ENCODE results near the gene TMEM81.

DNA sequence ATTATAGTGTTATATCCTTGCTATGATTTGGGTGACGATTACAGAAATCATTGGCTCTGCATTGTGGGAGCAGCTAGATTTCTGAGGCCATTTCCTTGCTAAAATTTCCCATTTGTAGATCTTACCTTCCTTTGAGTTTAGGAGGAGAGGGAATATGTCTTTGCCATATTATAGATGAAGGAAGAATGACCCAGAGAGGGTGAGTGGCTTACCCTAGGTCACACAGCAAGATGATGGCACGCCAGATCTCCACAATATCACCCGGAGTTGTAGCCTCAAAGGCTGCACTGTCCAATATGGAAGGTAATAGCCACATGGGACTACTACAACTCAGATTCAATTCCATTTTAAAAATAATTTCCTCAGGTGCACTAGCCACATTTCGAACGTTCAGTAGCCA is 31.0 kb downstream of the TMEM81 start:
- TF ChIP-seq, protein P1, sequence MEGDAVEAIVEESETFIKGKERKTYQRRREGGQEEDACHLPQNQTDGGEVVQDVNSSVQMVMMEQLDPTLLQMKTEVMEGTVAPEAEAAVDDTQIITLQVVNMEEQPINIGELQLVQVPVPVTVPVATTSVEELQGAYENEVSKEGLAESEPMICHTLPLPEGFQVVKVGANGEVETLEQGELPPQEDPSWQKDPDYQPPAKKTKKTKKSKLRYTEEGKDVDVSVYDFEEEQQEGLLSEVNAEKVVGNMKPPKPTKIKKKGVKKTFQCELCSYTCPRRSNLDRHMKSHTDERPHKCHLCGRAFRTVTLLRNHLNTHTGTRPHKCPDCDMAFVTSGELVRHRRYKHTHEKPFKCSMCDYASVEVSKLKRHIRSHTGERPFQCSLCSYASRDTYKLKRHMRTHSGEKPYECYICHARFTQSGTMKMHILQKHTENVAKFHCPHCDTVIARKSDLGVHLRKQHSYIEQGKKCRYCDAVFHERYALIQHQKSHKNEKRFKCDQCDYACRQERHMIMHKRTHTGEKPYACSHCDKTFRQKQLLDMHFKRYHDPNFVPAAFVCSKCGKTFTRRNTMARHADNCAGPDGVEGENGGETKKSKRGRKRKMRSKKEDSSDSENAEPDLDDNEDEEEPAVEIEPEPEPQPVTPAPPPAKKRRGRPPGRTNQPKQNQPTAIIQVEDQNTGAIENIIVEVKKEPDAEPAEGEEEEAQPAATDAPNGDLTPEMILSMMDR (conservative IDR thresholded peaks at IDR 0.05; ENCODE audit: low read depth in 2 of 2) = no peak
- TF ChIP-seq EZH2 (IDR thresholded peaks at IDR 0.05; ENCODE audit: low read depth, unreplicated experiment) = no peak
- no peak for TF ChIP-seq POLR2AphosphoS5 (IDR thresholded peaks at IDR 0.05; ENCODE audit: low read depth)
- TF ChIP-seq, protein P2, sequence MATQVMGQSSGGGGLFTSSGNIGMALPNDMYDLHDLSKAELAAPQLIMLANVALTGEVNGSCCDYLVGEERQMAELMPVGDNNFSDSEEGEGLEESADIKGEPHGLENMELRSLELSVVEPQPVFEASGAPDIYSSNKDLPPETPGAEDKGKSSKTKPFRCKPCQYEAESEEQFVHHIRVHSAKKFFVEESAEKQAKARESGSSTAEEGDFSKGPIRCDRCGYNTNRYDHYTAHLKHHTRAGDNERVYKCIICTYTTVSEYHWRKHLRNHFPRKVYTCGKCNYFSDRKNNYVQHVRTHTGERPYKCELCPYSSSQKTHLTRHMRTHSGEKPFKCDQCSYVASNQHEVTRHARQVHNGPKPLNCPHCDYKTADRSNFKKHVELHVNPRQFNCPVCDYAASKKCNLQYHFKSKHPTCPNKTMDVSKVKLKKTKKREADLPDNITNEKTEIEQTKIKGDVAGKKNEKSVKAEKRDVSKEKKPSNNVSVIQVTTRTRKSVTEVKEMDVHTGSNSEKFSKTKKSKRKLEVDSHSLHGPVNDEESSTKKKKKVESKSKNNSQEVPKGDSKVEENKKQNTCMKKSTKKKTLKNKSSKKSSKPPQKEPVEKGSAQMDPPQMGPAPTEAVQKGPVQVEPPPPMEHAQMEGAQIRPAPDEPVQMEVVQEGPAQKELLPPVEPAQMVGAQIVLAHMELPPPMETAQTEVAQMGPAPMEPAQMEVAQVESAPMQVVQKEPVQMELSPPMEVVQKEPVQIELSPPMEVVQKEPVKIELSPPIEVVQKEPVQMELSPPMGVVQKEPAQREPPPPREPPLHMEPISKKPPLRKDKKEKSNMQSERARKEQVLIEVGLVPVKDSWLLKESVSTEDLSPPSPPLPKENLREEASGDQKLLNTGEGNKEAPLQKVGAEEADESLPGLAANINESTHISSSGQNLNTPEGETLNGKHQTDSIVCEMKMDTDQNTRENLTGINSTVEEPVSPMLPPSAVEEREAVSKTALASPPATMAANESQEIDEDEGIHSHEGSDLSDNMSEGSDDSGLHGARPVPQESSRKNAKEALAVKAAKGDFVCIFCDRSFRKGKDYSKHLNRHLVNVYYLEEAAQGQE (IDR thresholded peaks at IDR 0.05; ENCODE audit: unreplicated experiment) = no peak
- TF ChIP-seq, protein P3, sequence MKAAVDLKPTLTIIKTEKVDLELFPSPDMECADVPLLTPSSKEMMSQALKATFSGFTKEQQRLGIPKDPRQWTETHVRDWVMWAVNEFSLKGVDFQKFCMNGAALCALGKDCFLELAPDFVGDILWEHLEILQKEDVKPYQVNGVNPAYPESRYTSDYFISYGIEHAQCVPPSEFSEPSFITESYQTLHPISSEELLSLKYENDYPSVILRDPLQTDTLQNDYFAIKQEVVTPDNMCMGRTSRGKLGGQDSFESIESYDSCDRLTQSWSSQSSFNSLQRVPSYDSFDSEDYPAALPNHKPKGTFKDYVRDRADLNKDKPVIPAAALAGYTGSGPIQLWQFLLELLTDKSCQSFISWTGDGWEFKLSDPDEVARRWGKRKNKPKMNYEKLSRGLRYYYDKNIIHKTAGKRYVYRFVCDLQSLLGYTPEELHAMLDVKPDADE (IDR thresholded peaks at IDR 0.05) = no peak
- no peak for TF ChIP-seq ZNF114 (CRISPR knock-in tag; IDR thresholded peaks at IDR 0.05)
- TF ChIP-seq CREB1 (CRISPR knock-in tag; IDR thresholded peaks at IDR 0.05; ENCODE audit: low read depth) = no peak
- TF ChIP-seq EZH2phosphoT487 (IDR thresholded peaks at IDR 0.05; ENCODE audit: unreplicated experiment) = no peak
- TF ChIP-seq JUNB (IDR thresholded peaks at IDR 0.05; ENCODE audit: unreplicated experiment) = no peak
- no peak for TF ChIP-seq NANOG (IDR thresholded peaks at IDR 0.05; ENCODE audit: borderline replicate concordance)
- TF ChIP-seq, protein P4, sequence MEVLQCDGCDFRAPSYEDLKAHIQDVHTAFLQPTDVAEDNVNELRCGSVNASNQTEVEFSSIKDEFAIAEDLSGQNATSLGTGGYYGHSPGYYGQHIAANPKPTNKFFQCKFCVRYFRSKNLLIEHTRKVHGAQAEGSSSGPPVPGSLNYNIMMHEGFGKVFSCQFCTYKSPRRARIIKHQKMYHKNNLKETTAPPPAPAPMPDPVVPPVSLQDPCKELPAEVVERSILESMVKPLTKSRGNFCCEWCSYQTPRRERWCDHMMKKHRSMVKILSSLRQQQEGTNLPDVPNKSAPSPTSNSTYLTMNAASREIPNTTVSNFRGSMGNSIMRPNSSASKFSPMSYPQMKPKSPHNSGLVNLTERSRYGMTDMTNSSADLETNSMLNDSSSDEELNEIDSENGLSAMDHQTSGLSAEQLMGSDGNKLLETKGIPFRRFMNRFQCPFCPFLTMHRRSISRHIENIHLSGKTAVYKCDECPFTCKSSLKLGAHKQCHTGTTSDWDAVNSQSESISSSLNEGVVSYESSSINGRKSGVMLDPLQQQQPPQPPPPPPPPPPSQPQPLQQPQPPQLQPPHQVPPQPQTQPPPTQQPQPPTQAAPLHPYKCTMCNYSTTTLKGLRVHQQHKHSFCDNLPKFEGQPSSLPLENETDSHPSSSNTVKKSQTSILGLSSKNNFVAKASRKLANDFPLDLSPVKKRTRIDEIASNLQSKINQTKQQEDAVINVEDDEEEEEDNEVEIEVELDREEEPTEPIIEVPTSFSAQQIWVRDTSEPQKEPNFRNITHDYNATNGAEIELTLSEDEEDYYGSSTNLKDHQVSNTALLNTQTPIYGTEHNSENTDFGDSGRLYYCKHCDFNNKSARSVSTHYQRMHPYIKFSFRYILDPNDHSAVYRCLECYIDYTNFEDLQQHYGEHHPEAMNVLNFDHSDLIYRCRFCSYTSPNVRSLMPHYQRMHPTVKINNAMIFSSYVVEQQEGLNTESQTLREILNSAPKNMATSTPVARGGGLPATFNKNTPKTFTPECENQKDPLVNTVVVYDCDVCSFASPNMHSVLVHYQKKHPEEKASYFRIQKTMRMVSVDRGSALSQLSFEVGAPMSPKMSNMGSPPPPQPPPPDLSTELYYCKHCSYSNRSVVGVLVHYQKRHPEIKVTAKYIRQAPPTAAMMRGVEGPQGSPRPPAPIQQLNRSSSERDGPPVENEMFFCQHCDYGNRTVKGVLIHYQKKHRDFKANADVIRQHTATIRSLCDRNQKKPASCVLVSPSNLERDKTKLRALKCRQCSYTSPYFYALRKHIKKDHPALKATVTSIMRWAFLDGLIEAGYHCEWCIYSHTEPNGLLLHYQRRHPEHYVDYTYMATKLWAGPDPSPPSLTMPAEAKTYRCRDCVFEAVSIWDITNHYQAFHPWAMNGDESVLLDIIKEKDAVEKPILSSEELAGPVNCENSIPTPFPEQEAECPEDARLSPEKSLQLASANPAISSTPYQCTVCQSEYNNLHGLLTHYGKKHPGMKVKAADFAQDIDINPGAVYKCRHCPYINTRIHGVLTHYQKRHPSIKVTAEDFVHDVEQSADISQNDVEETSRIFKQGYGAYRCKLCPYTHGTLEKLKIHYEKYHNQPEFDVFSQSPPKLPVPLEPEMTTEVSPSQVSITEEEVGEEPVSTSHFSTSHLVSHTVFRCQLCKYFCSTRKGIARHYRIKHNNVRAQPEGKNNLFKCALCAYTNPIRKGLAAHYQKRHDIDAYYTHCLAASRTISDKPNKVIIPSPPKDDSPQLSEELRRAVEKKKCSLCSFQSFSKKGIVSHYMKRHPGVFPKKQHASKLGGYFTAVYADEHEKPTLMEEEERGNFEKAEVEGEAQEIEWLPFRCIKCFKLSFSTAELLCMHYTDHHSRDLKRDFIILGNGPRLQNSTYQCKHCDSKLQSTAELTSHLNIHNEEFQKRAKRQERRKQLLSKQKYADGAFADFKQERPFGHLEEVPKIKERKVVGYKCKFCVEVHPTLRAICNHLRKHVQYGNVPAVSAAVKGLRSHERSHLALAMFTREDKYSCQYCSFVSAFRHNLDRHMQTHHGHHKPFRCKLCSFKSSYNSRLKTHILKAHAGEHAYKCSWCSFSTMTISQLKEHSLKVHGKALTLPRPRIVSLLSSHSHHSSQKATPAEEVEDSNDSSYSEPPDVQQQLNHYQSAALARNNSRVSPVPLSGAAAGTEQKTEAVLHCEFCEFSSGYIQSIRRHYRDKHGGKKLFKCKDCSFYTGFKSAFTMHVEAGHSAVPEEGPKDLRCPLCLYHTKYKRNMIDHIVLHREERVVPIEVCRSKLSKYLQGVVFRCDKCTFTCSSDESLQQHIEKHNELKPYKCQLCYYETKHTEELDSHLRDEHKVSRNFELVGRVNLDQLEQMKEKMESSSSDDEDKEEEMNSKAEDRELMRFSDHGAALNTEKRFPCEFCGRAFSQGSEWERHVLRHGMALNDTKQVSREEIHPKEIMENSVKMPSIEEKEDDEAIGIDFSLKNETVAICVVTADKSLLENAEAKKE (CRISPR knock-in tag; IDR thresholded peaks at IDR 0.05) = no peak
